DMS153 treated with DMSO at 0.1 percent for 48 hours (cell line): ENCODE data around the gene PRG3.

Source experiments
- DNase-seq: peaks from one replicate; lab custom pipeline; 2025; ENCODE audit not compliant: unreplicated experiment; lab: John Stamatoyannopoulos, UW

The PRG3 gene, protein sequence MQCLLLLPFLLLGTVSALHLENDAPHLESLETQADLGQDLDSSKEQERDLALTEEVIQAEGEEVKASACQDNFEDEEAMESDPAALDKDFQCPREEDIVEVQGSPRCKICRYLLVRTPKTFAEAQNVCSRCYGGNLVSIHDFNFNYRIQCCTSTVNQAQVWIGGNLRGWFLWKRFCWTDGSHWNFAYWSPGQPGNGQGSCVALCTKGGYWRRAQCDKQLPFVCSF

DNA sequence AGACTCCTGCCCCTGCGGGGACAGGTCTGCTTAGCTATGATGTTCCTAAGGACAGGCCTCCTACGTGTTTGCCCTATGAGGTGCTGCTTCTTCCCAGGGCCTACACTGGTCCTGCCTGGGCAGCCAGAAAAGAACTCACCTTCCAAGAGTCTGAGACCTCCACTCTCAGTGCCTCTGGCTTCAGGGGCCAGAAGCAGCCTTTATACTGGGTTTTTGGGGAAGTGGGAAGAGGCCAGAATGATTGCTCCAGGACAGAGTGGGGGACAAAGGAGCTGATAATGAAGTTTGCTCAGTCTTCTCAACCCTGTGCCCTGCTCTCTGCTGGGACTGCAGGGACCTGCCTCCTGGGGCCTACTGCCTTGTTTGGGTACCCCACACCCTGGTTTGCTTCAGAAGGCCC is at the start of gene PRG3:
TSS of gene PRG3 (minus strand) at position 176 of the 400 bp plus-strand sequence. CDS start 442 bp downstream, outside the sequence.
- DNase-seq, result no peak

DNA sequence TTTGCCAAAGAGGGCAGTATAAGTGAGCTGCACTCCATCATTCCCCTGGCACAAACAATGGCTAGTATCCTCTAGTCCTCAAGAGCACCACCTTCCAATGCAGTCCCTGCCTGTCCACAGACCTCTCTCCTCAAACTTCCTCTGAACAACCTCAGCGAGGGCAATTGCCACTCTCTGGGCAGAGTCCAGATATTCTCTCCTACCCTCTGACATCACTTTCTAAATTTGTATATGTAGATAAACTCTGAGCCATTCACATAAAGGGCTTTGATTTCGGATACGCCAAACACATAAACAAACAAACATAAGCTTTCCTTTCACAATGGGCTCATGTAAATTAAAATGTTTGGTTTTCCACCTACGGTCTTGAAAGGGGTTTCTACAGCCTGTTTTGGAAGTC is 49.0 kb upstream of the PRG3 start:
- DNase-seq, result peak; percentile 31

DNA sequence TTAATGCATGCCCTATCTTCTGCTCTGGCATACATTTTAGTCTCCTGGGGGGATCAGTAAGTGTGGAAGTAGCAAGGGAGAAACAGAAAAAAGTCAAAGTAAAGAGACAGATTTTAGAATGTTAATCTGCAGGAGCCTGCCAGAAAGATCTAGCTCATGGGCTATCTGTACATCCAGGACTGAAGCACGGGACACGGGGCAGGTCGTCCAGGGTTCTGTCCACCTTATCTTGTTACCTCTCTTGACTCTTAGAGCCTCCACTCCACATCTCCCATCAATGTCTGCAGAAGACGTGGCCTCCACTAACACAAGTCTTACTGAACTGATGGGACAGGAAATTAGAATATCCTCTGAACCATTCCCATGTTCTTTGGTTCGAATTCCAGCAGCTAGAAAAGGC is 47.7 kb upstream of the PRG3 start:
- no peak for DNase-seq

DNA sequence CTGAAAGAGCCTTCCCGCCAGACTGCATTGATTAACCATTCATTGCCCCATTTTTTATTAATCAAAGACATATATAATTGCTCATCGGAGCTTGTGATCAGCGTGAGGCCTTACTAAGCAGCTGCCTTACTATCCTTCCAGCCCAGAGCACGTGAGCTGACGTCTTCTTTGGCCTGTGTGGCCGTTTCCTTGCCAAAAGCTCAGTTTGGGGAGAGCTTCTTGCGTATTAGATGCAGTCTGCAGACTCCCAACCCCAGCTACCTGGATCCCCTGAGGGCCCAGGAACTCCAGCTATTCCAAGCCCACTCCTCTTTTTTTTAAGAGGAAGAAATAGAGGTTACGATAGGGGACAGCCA is 46.8 kb upstream of the PRG3 start:
- DNase-seq, result no peak

DNA sequence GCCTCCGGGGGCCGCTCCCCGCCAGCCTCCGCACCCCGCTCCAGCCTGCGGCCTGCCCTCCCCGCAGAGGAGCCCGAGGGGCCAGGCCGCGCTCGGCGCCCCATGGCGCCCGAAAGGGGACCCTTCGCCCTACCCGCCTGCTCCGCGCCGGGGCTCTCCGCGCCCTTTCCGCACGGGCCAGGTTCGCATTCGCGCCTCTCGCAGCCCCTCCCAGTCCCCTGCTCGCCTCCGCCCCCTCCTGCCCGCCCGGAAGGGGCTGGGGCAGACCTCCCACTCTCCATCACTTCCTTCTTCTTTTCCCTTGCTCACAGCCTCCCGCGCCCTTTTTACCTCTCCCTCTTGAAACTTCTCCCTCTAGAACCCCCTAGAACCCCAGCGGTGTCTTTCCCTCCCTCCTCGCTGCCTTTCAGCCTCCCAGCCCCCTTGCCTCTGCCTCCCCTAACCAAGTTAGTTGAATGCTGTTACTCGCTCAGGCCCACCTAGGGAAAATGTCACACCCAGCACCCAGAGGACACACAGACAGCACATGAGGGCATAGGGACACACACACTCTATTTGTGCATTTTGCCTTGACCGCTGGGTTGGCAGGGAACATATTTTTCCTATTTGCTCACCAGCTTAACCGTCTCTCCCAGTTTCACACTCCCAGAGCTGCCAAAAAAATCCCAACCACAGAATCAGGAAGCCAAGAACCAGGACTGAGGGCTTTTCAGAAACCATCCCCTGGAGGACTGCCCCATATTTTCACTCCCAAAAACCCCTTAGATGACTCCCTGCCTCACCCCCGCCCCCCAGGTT is 46.2 kb upstream of the PRG3 start, which contains the start of gene SLC43A3:
TSS of gene SLC43A3 (minus strand) at position 193 of the 798 bp plus-strand sequence. CDS start 949 bp downstream, outside the sequence.
- DNase-seq, result peak; percentile 28

DNA sequence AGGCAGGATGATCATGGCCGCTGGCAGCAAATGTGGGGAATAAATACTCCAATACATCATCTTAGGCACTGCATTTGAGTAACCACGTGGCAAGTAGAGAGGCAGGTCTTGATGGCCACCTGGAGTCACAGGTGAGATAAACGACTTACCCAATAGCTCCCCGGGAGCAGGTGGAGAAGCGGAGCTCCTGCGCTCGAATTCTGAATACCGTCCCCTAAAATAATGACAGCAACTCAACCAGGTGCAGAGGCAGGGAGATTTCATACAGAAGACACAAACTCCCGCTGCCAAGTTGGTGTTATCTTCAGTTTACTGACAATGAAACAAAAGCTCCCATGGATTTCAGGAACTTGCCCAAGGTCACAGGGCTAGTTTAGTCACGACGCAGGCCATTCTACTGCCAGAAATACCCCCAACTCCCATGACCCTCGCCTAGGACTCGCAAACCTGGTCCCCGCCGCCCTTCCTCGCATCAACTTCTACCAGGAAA is 45.5 kb upstream of the PRG3 start:
- DNase-seq, result peak; percentile 34

DNA sequence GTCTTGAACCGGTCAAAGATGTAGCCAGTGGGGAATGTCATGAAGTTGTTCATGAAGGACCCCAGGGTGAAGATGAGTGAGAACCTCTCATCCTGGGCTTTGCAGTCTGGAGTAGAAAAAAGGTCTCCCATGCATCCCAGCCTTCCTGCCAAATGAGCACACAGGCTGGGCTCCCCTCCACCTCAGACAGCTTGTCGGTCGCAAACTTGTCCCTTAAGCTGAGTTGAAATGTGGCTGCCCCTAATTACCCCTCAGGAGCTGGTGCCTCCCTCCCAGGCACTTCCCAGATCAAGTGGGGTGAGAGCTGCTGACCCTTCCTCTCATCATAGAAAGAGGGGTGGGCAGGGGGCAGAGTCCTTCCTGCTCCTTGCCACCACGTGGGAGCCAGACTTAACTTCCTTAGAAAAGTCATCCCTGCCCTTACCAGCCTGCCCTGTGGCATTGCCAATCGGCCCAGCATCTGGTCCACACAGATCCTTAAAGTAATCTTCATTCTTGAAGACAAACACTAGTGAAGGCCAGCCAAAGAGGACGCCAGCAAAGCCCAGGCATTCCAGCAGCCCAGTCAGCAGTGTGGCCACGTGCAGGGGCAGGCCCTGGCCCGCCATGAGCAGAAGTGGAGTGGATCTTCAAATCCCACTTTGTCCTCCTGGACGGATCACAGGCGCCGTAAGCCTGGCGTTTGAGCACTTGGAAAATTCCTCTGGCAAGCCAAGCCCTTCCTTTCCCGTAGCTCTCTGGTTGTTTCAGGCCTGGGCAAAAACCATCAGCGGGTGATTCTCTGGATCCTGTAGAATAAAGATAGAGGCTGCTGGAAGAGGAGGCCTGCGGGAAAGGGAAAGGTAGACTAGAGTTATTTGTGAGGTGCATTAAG is 44.9 kb upstream of the PRG3 start:
- DNase-seq, result no peak

DNA sequence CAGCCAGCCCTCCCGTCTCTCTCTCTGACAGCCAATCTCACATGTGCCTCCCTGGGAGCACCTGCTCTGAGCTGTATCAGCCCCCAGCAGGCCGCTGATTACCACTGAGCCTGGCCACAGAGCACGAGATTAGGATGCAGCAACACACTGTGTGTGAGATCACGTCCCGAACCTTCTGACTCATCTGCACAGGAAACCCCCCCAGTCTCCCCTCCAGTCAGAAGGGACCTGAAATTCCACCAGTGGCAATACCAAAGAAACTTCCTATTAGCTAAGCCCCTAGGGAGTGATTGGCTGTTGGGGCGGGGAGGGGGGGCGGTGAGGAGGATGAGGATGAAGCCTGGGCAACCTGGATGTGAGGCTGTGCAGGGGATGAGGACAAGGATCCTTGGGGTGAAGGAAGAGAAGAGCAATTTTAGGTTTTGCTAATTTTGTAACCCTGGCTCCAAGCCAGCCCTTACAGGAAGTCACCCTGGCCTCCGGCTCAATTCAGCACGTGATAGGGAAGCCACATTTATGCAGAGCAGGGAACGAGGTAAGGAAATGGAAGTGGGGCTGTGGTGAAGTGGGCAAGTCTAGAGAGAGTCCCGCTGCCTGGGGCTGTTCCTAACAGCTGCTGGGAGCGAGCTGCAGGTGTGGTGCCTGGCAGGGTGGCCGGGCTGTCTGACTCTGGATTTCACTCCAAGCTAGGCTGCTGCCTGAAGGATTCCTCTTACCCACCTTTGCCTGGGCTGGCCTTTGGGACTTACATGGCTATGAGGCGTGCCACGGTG is 44.0 kb upstream of the PRG3 start:
- peak; percentile 34 for DNase-seq

DNA sequence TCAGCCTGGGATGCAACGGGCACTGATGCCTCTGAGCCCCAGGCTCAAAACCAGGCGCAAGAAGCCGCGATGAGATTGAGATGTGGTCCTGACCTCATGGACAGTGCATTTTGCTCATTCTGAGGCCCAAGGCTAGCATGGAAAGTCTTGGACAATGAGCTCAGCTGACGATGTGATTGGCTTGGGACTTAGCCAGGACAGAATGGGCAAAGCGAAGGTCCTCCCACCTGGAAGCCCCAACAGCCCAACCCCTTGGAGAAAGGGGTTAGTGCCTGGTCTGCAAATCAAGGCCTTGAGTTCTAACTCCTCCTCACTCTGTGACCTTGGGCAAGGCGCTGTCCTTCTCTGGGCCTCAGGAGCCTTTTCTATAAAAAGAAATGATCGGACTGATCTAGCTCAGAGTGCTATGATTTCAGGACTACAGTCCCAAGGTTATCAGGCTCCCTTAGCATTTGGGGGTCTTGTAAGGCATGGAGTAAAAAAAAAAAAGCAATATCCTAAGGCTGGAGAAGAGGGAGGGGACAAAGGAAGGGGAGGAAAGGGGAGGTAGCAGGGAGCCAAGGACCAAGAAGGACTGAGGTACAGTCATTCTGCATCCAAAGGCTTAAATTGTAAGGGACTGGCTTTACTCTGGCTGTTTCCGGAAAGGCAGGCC is 43.3 kb upstream of the PRG3 start:
- DNase-seq, result no peak

DNA sequence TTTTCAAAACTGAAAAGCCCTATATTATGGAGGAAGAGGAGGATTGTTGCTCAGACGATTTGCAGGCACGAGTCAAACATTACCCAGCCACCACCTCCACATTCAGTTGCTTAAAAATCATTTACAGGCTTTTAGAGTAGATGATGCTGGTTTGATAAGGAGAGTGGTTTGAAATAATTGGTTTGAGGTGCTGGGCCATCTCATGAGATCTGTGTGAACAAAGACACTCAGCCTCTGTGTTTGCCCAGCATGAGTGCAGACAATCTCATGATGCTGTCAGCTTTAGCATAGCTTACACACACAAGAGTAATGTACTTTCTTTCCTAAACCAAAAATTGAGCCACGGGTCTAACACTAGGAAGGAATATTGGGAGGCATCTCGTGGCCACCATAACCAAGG is 41.7 kb upstream of the PRG3 start:
- no peak for DNase-seq

DNA sequence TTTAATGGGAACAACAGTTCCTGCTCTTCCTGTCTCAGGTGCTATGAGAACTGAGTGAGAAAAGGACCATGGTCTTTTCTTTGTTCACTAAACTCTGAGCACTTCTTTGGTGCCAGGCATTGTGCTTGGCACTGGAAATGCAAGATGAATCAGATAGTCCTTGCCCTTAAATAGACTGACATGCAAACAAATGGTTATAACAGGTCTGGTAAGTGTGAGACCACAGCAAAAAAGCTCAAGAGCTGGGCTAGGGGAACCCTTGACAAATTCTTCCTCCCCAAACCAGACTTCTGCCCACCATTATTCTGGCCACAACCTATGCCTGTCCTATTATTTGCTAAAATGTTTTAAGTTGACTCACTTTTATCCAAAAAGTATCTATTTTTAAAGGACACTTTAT is 40.9 kb upstream of the PRG3 start:
- no peak for DNase-seq

DNA sequence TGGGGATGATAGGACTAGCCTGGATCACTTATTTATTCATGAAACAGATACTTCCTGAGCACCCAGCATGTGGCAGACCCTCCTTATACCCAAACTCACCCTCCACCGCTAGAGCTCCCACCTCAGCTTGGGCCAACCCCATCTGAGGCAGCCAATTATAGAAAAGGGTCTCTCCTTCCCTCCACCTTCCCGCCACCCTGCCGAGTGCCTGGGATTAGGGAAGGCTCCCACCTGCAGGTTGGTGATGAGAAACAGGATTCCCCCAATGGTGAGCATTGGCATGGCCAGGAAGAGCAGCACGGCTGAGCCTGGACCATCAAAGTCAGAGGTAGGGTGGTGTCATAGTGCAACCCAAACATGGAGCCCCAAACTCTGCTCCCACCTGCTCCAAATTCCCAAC is 40.1 kb upstream of the PRG3 start:
- DNase-seq, result no peak

DNA sequence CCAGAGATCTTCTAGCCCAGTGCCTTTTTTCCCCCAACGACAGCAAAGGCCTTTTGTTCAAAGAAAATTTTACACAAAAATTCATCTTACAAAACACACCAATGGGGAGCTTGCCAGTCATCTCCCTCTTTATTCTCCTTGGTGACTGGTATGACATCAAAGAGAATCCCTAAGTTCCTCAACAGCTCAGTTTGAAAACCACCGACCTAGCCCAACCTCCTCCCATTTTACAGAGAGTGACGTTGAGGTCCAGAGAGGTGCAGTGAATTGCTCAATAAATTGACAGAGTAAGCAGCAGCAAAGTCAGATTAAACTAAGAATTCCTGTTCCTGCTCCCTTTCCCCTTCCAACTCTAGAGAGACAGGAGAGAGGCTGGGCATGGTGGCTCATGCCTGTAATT is 38.2 kb upstream of the PRG3 start:
- no peak for DNase-seq

DNA sequence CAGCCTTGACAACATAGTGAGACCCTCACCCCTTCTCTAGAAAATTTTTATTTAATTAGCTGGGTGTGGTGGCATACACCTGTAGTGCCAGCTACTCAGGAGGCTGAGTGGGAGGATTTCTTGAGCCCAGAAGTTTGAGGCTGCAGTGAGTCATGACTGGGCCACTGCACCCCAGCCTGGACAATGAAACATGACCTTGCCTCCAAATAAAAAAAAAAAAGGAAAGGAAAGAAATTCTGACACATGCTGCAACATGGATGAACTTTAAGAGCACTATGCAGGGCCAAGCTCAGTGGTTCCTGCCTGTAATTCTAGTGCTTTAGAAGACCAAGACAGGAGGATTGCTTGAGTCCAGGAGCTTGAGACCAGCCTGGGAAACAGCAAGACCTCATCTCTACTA is 37.2 kb upstream of the PRG3 start:
- DNase-seq, result no peak

DNA sequence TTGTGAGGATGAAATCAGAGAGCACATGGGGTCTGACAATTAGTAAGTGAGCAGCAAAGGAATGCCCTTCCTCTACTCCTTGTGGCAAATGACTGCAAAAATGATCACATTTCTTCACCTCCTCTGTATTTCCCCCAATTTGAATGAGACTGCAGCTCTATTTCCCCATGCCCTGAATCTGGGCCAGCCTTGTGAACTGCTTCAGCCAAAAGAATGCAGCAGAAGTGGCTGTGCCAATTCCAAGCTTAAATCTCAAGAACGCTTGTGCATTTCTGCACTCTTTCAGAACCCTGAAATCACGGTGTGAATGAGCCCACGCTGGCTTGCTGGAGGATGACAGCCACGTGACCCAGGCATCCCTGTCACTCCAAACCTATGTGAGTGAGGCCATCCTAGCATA is 36.1 kb upstream of the PRG3 start:
- DNase-seq, result no peak

DNA sequence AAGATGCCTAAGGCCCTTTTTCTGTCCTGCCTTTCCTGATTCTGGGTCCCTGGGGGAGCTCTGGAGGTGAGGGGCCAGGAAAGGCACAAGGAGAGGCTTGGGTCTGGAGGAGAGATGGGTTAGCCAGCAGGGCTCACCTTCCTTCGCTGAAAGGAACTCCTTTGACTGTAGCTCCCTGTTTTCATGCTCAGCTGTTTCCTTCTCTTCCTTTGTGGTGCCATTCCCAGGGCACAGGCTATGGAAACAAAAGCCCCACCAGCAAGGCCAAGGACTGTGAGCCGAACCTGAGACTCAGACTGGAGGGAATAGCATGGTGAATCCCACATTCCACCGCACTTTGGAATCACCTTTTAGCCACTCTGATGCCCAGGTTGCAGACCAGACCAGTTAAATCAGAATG is 35.5 kb upstream of the PRG3 start:
- DNase-seq, result no peak

DNA sequence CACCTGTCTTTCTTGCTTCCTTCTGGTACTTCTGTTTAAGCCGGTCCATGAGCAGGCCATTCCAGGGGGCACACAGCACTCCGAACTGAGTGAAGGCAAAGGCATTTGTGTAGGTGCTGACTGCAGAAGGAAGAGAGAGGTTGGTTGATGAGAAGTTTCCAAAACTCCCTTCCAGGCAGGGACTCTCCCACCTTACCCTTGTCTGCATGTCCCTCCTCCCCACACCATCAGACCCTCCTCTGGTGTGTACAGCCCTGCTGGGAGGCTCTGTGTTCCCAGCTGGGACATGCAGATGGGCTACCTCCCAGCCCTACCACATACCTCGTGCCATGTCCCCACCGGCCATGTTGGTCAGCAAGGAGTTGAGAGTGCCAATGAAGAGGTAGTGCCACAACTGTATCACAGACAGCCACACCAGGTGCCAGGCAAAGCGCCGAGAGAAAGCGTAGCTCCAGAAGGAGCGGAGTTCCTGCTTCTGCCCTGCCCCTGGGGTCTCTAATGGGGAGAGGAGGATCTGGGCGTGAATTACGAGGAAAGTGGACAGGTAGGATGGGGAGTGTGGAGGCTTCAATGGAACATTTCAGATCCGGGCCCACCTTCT is 33.8 kb upstream of the PRG3 start:
- DNase-seq, result no peak

DNA sequence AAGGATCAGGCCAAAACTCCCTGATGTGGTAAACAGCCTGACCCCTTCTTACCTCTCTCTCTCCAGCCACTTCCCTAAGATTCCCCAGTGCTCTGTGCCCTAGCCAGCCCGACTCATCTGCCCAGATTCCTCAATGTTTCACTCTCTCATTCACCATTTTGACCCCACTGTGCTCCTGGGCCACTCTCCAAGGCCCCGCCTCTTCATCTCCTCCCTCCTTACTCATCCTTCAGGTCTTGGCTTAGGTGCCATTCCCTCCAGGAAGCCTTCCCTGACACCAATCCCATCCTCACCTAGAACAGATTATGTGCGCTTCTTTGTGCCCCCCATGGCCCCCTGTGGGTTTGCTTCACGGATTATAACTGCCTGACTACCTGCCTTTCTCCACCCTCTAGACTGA is 32.7 kb upstream of the PRG3 start:
- no peak for DNase-seq

DNA sequence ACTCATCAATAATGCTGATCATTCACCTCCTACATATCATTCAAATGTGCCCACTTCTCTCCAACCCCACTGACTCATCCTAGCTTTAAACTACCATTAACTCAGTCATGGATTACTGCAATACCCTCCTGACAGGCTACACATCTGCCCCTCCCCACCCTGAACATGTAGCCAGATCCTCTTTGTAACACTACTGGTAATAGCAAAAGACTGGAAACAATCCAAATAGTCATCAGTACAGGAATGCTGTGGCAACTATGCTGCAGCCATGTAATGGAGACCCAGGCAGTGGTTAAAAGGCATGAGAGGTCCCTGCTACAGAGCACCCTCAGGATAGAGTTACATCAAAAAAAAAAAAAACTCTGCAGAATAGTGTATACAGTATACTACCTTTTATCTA is 29.3 kb upstream of the PRG3 start:
- no peak for DNase-seq
